Measurements from ENCODE around the gene MICB. TPM values are rescaled to one million over a fixed set of nuclear protein-coding genes. Genes with fewer than 3 reads are reported as not detected.
A peak's percentile ranks its signal among the peaks of the same experiment; 100 is the strongest.

Gene MICB
- total RNA-seq, 1 experiment from 2014 or later = 21.7 TPM

DNA sequence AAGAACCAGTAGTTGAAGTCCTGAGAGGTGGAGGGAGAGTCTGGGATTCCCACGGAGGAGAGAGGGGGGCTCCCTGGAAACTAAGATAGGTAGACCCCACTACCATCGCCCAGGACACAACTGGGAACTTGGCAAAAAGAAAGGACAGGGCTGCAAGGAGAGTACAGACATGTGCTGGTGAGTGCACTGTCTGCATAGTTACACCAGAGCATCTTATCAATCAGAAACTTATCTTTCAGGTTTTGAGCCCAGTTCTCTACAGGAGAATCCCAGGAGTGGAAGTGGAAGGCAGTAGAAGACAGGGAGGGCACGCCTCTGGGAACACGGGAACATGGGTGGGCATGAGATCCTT, 61.6 kb downstream of the MICB start:
- DNase-seq (ENCODE audit: low read depth, low spot score) (no peak), ATAC-seq (no peak)
- Histone ChIP-seq H2AFZ (ENCODE audit: low read depth, low read length, poor library complexity, severe bottlenecking) (no peak overlapping the region), H3K9ac (ENCODE audit: low read length) (peak overlapping the region; percentile 31; the same call in 1 of the 2 replicates), H3K27ac (ENCODE audit: low read depth, low read length) (no peak overlapping the region), H3K27me3 (ENCODE audit: insufficient read depth, low read length) (no peaks in the 10 kb centered on the region), H3K9me3 (ENCODE audit: control insufficient read depth in 1 of 2, insufficient read depth in 1 of 2, low read depth in 1 of 2, low read length in 2 of 2) (no peaks in the 10 kb centered on the region), H3K79me2 (ENCODE audit: insufficient read depth, low read length) (peaks cover 6% of the 10 kb centered on the region; the same call in 1 of the 2 replicates), H3K4me3 (replicated peaks in 1 of 2; ENCODE audit: low read depth in 1 of 2, low read length in 2 of 2) (no peak overlapping the region), H3K36me3 (ENCODE audit: control insufficient read depth in 1 of 2, insufficient read depth in 2 of 2, low read length in 2 of 2) (peaks cover 18 to 20% of the 10 kb centered on the region in 2 experiments), H3K4me1 (ENCODE audit: control insufficient read depth in 1 of 2, insufficient read depth in 2 of 2, low read length in 2 of 2) (peaks cover 5 to 24% of the 10 kb centered on the region in 2 experiments; a peak in 3 of 4 replicates), H3K9me2 (ENCODE audit: insufficient read depth) (no peaks in the 10 kb centered on the region), H3K4me2 (ENCODE audit: low read length) (peak overlapping the region; percentile 72), H4K20me1 (ENCODE audit: insufficient read depth) (no peaks in the 10 kb centered on the region)
- ChIA-PET POLR2A (no interaction called here), RAD21 (ENCODE audit: low non-redundant PET in 1 of 2, low total read pairs in 2 of 2, uncharacterized antibody in 2 of 2, unreplicated experiment in 2 of 2) (no interaction called here), CTCF (no interaction called here)
- BruUV-seq (replicated peaks) = no TSS peak
- TF ChIP-seq, protein P1, sequence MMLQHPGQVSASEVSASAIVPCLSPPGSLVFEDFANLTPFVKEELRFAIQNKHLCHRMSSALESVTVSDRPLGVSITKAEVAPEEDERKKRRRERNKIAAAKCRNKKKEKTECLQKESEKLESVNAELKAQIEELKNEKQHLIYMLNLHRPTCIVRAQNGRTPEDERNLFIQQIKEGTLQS (IDR thresholded peaks at IDR 0.05) = no peak
- TF ChIP-seq FOSL1 (IDR thresholded peaks at IDR 0.05; ENCODE audit: low read depth) (no peak), SIN3A (IDR thresholded peaks at IDR 0.05; ENCODE audit: low read depth) (no peak), EZH2phosphoT487 (IDR thresholded peaks at IDR 0.05; ENCODE audit: borderline replicate concordance) (no peak), ELF1 (IDR thresholded peaks at IDR 0.05; ENCODE audit: borderline replicate concordance, low read depth) (no peak), YY1 (IDR thresholded peaks at IDR 0.05; ENCODE audit: extremely low read depth, insufficient replicate concordance, low read depth, low read length) (no peak), EZH2 (IDR thresholded peaks at IDR 0.05) (no peak), JUND (IDR thresholded peaks at IDR 0.05) (no peak), POLR2A (IDR thresholded peaks at IDR 0.05; ENCODE audit: borderline replicate concordance, extremely low read depth, insufficient read depth, insufficient read length) (no peak), ZFX (IDR thresholded peaks at IDR 0.05) (no peak), SP1 (IDR thresholded peaks at IDR 0.05; ENCODE audit: low read depth) (no peak), SRF (IDR thresholded peaks at IDR 0.05; ENCODE audit: low read depth) (no peak)
- TF ChIP-seq, protein P2, sequence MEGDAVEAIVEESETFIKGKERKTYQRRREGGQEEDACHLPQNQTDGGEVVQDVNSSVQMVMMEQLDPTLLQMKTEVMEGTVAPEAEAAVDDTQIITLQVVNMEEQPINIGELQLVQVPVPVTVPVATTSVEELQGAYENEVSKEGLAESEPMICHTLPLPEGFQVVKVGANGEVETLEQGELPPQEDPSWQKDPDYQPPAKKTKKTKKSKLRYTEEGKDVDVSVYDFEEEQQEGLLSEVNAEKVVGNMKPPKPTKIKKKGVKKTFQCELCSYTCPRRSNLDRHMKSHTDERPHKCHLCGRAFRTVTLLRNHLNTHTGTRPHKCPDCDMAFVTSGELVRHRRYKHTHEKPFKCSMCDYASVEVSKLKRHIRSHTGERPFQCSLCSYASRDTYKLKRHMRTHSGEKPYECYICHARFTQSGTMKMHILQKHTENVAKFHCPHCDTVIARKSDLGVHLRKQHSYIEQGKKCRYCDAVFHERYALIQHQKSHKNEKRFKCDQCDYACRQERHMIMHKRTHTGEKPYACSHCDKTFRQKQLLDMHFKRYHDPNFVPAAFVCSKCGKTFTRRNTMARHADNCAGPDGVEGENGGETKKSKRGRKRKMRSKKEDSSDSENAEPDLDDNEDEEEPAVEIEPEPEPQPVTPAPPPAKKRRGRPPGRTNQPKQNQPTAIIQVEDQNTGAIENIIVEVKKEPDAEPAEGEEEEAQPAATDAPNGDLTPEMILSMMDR (IDR thresholded peaks at IDR 0.05 in 2 of 3, conservative IDR thresholded peaks at IDR 0.05 in 1 of 3; ENCODE audit: borderline replicate concordance in 1 of 3, insufficient read depth in 1 of 3, low read depth in 2 of 3, low read length in 2 of 3) = no peak
- TF ChIP-seq, protein P3, sequence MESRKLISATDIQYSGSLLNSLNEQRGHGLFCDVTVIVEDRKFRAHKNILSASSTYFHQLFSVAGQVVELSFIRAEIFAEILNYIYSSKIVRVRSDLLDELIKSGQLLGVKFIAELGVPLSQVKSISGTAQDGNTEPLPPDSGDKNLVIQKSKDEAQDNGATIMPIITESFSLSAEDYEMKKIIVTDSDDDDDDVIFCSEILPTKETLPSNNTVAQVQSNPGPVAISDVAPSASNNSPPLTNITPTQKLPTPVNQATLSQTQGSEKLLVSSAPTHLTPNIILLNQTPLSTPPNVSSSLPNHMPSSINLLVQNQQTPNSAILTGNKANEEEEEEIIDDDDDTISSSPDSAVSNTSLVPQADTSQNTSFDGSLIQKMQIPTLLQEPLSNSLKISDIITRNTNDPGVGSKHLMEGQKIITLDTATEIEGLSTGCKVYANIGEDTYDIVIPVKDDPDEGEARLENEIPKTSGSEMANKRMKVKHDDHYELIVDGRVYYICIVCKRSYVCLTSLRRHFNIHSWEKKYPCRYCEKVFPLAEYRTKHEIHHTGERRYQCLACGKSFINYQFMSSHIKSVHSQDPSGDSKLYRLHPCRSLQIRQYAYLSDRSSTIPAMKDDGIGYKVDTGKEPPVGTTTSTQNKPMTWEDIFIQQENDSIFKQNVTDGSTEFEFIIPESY (IDR thresholded peaks at IDR 0.05; ENCODE audit: extremely low read depth, insufficient replicate concordance, low read length) = no peak
- intact Hi-C loops (cut with micrococcal nuclease) = no loop called here

Measured in HCT116 (cell line).